Liver (tissue), 9 donors: Measurements from ENCODE around the gene CPLX1. TPM values are rescaled to one million over a fixed set of nuclear protein-coding genes. Genes with fewer than 3 reads are reported as not detected.

Source experiments
- DNase-seq: peaks from one replicate; pipeline ENCODE4 v3.0.0-alpha.2; 2017; ENCODE audit warnings: low spot score
- H3K27ac ChIP-seq, 2 donors: one replicate each; pipeline ENCODE4 v1.7.0; 2013; ENCODE audit warnings: inconsistent platforms in 2 of 2, low read length in 2 of 2, control low read depth in 1 of 2, low read depth in 1 of 2, mild to moderate bottlenecking in 1 of 2
- H3K27me3 ChIP-seq, 4 donors: one replicate each; pipeline versions ENCODE4 v1.6.1 to v1.7.0; 2013; ENCODE audit warnings: low read length in 3 of 4, inconsistent platforms in 1 of 4, mild to moderate bottlenecking in 1 of 4, moderate library complexity in 1 of 4; ENCODE audit not compliant: control insufficient read depth in 4 of 4, insufficient read depth in 4 of 4
- H3K36me3 ChIP-seq, 4 donors: one replicate each; pipeline versions ENCODE4 v1.6.1 to v1.7.0; 2013; ENCODE audit warnings: low read length in 3 of 4, mild to moderate bottlenecking in 3 of 4, low read depth in 1 of 4, moderate library complexity in 1 of 4; ENCODE audit not compliant: control insufficient read depth in 4 of 4, insufficient read depth in 3 of 4
- H3K4me1 ChIP-seq, 4 donors: one replicate each; pipeline versions ENCODE4 v1.6.1 to v1.7.0; 2013; ENCODE audit warnings: low read length in 3 of 4, mild to moderate bottlenecking in 3 of 4, moderate library complexity in 1 of 4; ENCODE audit not compliant: control insufficient read depth in 4 of 4, insufficient read depth in 4 of 4
- H3K4me3 ChIP-seq, 3 donors: one replicate each; pipeline versions ENCODE4 v1.6.1 to v1.7.0; 2013; ENCODE audit warnings: low read length in 3 of 3, control low read depth in 1 of 3, low read depth in 1 of 3, mild to moderate bottlenecking in 1 of 3
- H3K9ac ChIP-seq, 2 donors: one replicate each; pipeline ENCODE4 v1.7.0; 2013; ENCODE audit warnings: low read length in 2 of 2, mild to moderate bottlenecking in 2 of 2, moderate library complexity in 2 of 2, control low read depth in 1 of 2, low read depth in 1 of 2
- H3K9me3 ChIP-seq, 4 donors: one replicate each; pipeline versions ENCODE4 v1.6.1 to v1.7.0; 2013; ENCODE audit warnings: low read length in 3 of 4; ENCODE audit not compliant: control insufficient read depth in 4 of 4
- EGR1 ChIP-seq, 2 donors: IDR thresholded peaks; 2 replicates each; pipeline ENCODE4 v1.6.1; 2016 to 2018; ENCODE audit warnings: antibody characterized with exemption in 2 of 2, low read depth in 2 of 2
- FOXA1 ChIP-seq: IDR thresholded peaks from 2 replicates; pipeline ENCODE4 v1.6.1; 2016; ENCODE audit warnings: antibody characterized with exemption
- FOXA2 ChIP-seq: IDR thresholded peaks from 2 replicates; pipeline ENCODE4 v1.6.1; 2016; ENCODE audit warnings: antibody characterized with exemption
- GABPA ChIP-seq, 2 donors: IDR thresholded peaks in 1 of 2; conservative IDR thresholded peaks in 1 of 2; 2 replicates each; pipeline ENCODE4 v1.6.1; 2016; ENCODE audit warnings: antibody characterized with exemption in 2 of 2, mild to moderate bottlenecking in 1 of 2, moderate library complexity in 1 of 2
- HNF4A ChIP-seq, 2 donors: conservative IDR thresholded peaks; 2 replicates each; pipeline ENCODE4 v1.6.1; 2016; ENCODE audit warnings: antibody characterized with exemption in 2 of 2, mild to moderate bottlenecking in 2 of 2
- HNF4G ChIP-seq: IDR thresholded peaks from 2 replicates; pipeline ENCODE4 v1.6.1; 2016; ENCODE audit warnings: antibody characterized with exemption
- JUND ChIP-seq, 2 donors: IDR thresholded peaks; 2 replicates each; pipeline ENCODE4 v1.6.1; 2016; ENCODE audit warnings: antibody characterized with exemption in 2 of 2
- NR2F2 ChIP-seq: IDR thresholded peaks from 2 replicates; pipeline ENCODE4 v1.6.1; 2016; ENCODE audit warnings: antibody characterized with exemption
- RAD21 ChIP-seq, 2 donors: IDR thresholded peaks; 2 replicates each; pipeline ENCODE4 v1.6.1; 2016; ENCODE audit warnings: antibody characterized with exemption in 2 of 2, mild to moderate bottlenecking in 2 of 2
- RXRA ChIP-seq, 2 donors: IDR thresholded peaks; 2 replicates each; pipeline ENCODE4 v1.6.1; 2017 to 2018; ENCODE audit warnings: antibody characterized with exemption in 2 of 2, mild to moderate bottlenecking in 1 of 2
- SP1 ChIP-seq: IDR thresholded peaks from 2 replicates; pipeline ENCODE4 v1.6.1; 2018; ENCODE audit warnings: antibody characterized with exemption, mild to moderate bottlenecking
- TAF1 ChIP-seq: conservative IDR thresholded peaks from 2 replicates; pipeline ENCODE4 v1.6.1; 2016; ENCODE audit warnings: antibody characterized with exemption, mild to moderate bottlenecking
- YY1 ChIP-seq: IDR thresholded peaks from 2 replicates; pipeline ENCODE4 v1.6.1; 2016; ENCODE audit warnings: antibody characterized with exemption, mild to moderate bottlenecking
- WGBS: extraction: QIAGEN DNeasy Blood & Tissue Kit; methylation state at CpG from one replicate; pipeline ENCODE4 v1.1.7; 2013; 5-methylcytosine and 5-hydroxymethylcytosine counted together
- polyA plus RNA-seq, 2 donors: library from polyadenylated mRNA; stranded (reverse) in 1 of 2; unstranded in 1 of 2; fragments of 200-250 nt in 1 of 2; fragments of >200 nt in 1 of 2; fragmentation: Nextera tagmentation in 1 of 2; extraction: Ambion mirVana in 1 of 2; gene quantifications; one replicate each; pipeline versions ENCODE4 v1.2.1 to v1.2.3, GENCODE V29; 2013 to 2015
- total RNA-seq, 2 donors: library from RNA; depleted of rRNA; stranded (reverse); fragments of >200 nt; gene quantifications; one replicate each; pipeline ENCODE4 v1.2.3, GENCODE V29; 2014
- TF ChIP-seq, protein P1 (sequence below): fragments of 150-350 bp; IDR thresholded peaks from 2 replicates; pipeline ENCODE4 v1.5.1; 2017; ENCODE audit warnings: improper control_type of control experiment, low read depth, low read length; ENCODE audit not compliant: missing input control
- TF ChIP-seq, protein P2 (sequence below): IDR thresholded peaks from 2 replicates; pipeline ENCODE4 v1.6.1; 2016; ENCODE audit warnings: antibody characterized with exemption
- TF ChIP-seq, protein P3 (sequence below): IDR thresholded peaks from 2 replicates; pipeline ENCODE4 v1.6.1; 2016; ENCODE audit warnings: antibody characterized with exemption
- TF ChIP-seq, protein P4 (sequence below): IDR thresholded peaks from 2 replicates; pipeline ENCODE4 v1.6.1; 2016; ENCODE audit warnings: antibody characterized with exemption
- TF ChIP-seq, protein P5 (sequence below): IDR thresholded peaks from 2 replicates; pipeline ENCODE4 v1.6.1; 2016; ENCODE audit warnings: antibody characterized with exemption, mild to moderate bottlenecking
- donor health status: healthy.
- donor health status: healthy.
- donor health status: healthy.
- donor health status: healthy.
- donor health status: healthy.

Gene CPLX1
- total and polyA plus RNA-seq, 4 donors: 0.14 to 2.8 (median 0.80) TPM

DNA sequence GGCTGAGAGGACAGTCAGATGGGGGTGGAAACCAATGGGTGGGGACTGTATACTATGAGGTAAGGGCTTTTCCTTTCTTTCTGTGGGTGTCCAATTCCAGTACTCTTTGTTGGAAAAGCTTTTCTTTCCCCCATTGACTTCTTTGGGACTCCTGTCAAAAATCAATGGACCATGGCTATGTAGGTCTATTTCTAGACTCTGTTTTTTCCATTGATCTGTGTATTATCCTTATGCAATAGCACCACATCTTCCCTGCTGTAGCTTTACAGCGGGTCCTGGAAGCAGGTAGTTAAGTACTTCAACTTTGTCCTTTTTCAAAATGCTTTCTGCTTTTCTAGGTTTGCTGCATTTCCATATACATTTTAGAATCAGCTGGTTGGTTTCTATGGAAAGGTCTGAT is 11.8 kb upstream of the CPLX1 start (continued):
- TF ChIP-seq, protein P1, sequence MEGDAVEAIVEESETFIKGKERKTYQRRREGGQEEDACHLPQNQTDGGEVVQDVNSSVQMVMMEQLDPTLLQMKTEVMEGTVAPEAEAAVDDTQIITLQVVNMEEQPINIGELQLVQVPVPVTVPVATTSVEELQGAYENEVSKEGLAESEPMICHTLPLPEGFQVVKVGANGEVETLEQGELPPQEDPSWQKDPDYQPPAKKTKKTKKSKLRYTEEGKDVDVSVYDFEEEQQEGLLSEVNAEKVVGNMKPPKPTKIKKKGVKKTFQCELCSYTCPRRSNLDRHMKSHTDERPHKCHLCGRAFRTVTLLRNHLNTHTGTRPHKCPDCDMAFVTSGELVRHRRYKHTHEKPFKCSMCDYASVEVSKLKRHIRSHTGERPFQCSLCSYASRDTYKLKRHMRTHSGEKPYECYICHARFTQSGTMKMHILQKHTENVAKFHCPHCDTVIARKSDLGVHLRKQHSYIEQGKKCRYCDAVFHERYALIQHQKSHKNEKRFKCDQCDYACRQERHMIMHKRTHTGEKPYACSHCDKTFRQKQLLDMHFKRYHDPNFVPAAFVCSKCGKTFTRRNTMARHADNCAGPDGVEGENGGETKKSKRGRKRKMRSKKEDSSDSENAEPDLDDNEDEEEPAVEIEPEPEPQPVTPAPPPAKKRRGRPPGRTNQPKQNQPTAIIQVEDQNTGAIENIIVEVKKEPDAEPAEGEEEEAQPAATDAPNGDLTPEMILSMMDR: no peak

DNA sequence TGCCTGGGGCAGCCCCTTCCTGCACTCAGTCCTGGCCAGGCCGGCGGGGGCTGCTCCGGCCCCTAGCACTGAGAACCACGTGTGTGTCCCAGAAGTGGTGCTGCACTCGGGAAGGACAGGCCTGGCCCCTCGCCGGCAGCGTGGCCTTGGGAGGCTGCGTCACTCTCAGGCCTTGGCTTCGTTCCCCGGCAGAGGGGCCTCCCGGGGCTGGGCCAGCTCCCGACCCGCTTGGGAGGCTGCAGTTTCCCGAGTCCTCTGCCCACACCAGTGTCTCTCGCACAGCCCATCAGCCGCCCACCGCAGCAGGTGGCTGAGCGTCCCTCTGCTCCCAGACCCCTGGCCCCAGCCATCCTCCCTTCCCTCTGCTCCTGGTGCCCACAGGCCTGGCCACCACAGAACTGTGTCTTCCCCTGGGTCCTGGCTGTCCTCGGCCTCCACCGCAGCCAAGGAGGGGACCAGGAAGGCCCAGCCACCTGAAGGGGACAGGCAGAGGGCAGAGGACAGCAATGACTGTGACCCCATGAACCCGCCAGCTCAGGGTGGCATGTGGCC is 10.9 kb upstream of the CPLX1 start:
- WGBS: 94% methylated on average over 22 of the region's 22 CpGs
- DNase-seq: no peak
- H3K27me3 ChIP-seq: no peaks in the 10 kb centered on the region
- TF ChIP-seq, protein P1: no peak
- TF ChIP-seq, protein P2, sequence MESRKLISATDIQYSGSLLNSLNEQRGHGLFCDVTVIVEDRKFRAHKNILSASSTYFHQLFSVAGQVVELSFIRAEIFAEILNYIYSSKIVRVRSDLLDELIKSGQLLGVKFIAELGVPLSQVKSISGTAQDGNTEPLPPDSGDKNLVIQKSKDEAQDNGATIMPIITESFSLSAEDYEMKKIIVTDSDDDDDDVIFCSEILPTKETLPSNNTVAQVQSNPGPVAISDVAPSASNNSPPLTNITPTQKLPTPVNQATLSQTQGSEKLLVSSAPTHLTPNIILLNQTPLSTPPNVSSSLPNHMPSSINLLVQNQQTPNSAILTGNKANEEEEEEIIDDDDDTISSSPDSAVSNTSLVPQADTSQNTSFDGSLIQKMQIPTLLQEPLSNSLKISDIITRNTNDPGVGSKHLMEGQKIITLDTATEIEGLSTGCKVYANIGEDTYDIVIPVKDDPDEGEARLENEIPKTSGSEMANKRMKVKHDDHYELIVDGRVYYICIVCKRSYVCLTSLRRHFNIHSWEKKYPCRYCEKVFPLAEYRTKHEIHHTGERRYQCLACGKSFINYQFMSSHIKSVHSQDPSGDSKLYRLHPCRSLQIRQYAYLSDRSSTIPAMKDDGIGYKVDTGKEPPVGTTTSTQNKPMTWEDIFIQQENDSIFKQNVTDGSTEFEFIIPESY: no peak
- TF ChIP-seq GABPA (IDR thresholded peaks at IDR 0.05 in 1 of 2, conservative IDR thresholded peaks at IDR 0.05 in 1 of 2) (no peak), FOXA2 (no peak), HNF4A (conservative IDR thresholded peaks at IDR 0.05) (no peak), RAD21 (IDR thresholded peaks at IDR 0.05) (no peak), RXRA (IDR thresholded peaks at IDR 0.05) (no peak), NR2F2 (no peak), FOXA1 (no peak), HNF4G (no peak), TAF1 (no peak), EGR1 (IDR thresholded peaks at IDR 0.05; ENCODE audit: low read depth in 2 of 2) (no peak), JUND (IDR thresholded peaks at IDR 0.05) (no peak), SP1 (no peak), YY1 (no peak)
- TF ChIP-seq, protein P3, sequence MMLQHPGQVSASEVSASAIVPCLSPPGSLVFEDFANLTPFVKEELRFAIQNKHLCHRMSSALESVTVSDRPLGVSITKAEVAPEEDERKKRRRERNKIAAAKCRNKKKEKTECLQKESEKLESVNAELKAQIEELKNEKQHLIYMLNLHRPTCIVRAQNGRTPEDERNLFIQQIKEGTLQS: no peak
- TF ChIP-seq, protein P4, sequence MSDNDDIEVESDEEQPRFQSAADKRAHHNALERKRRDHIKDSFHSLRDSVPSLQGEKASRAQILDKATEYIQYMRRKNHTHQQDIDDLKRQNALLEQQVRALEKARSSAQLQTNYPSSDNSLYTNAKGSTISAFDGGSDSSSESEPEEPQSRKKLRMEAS: no peak
- TF ChIP-seq, protein P5, sequence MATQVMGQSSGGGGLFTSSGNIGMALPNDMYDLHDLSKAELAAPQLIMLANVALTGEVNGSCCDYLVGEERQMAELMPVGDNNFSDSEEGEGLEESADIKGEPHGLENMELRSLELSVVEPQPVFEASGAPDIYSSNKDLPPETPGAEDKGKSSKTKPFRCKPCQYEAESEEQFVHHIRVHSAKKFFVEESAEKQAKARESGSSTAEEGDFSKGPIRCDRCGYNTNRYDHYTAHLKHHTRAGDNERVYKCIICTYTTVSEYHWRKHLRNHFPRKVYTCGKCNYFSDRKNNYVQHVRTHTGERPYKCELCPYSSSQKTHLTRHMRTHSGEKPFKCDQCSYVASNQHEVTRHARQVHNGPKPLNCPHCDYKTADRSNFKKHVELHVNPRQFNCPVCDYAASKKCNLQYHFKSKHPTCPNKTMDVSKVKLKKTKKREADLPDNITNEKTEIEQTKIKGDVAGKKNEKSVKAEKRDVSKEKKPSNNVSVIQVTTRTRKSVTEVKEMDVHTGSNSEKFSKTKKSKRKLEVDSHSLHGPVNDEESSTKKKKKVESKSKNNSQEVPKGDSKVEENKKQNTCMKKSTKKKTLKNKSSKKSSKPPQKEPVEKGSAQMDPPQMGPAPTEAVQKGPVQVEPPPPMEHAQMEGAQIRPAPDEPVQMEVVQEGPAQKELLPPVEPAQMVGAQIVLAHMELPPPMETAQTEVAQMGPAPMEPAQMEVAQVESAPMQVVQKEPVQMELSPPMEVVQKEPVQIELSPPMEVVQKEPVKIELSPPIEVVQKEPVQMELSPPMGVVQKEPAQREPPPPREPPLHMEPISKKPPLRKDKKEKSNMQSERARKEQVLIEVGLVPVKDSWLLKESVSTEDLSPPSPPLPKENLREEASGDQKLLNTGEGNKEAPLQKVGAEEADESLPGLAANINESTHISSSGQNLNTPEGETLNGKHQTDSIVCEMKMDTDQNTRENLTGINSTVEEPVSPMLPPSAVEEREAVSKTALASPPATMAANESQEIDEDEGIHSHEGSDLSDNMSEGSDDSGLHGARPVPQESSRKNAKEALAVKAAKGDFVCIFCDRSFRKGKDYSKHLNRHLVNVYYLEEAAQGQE: no peak
- no peak overlapping the region for H3K9ac ChIP-seq
- H3K4me3 ChIP-seq: no peak overlapping the region
- H3K9me3 ChIP-seq: peaks cover 2 to 11% (median 7%) of the 10 kb centered on the region in 4 donors
- H3K36me3 ChIP-seq: no peaks in the 10 kb centered on the region
- no peaks in the 10 kb centered on the region for H3K4me1 ChIP-seq
- no peak overlapping the region for H3K27ac ChIP-seq
